CD14-positive monocyte (primary cell): ENCODE measurements around the gene SNX3. TPM values are rescaled to one million over a fixed set of nuclear protein-coding genes. Genes with fewer than 3 reads are reported as not detected.

Source experiments
- DNase-seq, 3 donors: peaks; one replicate each; pipeline ENCODE4 v3.0.0-alpha.2; 2011 to 2022
- H2AFZ ChIP-seq: 2 replicates; pipeline ENCODE4 v1.6.0; 2012; ENCODE audit warnings: mild to moderate bottlenecking, low read depth, low read length, inconsistent platforms; ENCODE audit not compliant: insufficient read depth, poor library complexity, severe bottlenecking
- H3K27ac ChIP-seq, 2 donors: 1 replicate in 1 of 2; 2 replicates in 1 of 2; pipeline ENCODE4 v1.5.1; 2012 to 2013; ENCODE audit warnings: low read length in 2 of 2, control low read depth in 1 of 2, inconsistent platforms in 1 of 2, low read depth in 1 of 2, mild to moderate bottlenecking in 1 of 2
- H3K27me3 ChIP-seq, 2 donors: one replicate each; pipeline versions ENCODE4 v1.6.0 to v1.6.1; 2011 to 2013; ENCODE audit warnings: low read length in 2 of 2; ENCODE audit not compliant: control insufficient read depth in 2 of 2, insufficient read depth in 2 of 2
- H3K36me3 ChIP-seq, 2 donors: replicated peaks in 1 of 2; 1 replicate in 1 of 2; 2 replicates in 1 of 2; pipeline versions ENCODE4 v1.5.1 to v1.6.1; 2012 to 2013; ENCODE audit warnings: low read length in 2 of 2, control low read depth in 1 of 2, inconsistent platforms in 1 of 2, mild to moderate bottlenecking in 1 of 2; ENCODE audit not compliant: insufficient read depth in 2 of 2, control insufficient read depth in 1 of 2
- H3K4me1 ChIP-seq, 2 donors: 1 replicate in 1 of 2; 2 replicates in 1 of 2; pipeline versions ENCODE4 v1.5.1 to v1.6.1; 2012 to 2013; ENCODE audit warnings: low read length in 2 of 2, control low read depth in 1 of 2, inconsistent platforms in 1 of 2, mild to moderate bottlenecking in 1 of 2, moderate library complexity in 1 of 2; ENCODE audit not compliant: insufficient read depth in 2 of 2, control insufficient read depth in 1 of 2
- H3K4me2 ChIP-seq: replicated peaks from 2 replicates; pipeline ENCODE3; 2012; ENCODE audit warnings: low read length, moderate library complexity, mild to moderate bottlenecking; ENCODE audit not compliant: poor library complexity, severe bottlenecking; ENCODE audit errors: extremely low read depth
- H3K4me3 ChIP-seq, 3 experiments: fragments of 200-600 bp in 1 of 3; sonication (generic) in 1 of 3; replicated peaks in 1 of 3; 1 replicate in 2 of 3; 2 replicates in 1 of 3; pipeline ENCODE4 v1.5.1; 2011 to 2013; ENCODE audit warnings: low read length in 3 of 3, mild to moderate bottlenecking in 3 of 3, control low read depth in 2 of 3, low read depth in 2 of 3, inconsistent platforms in 1 of 3, moderate library complexity in 1 of 3
- H3K79me2 ChIP-seq: 2 replicates; pipeline ENCODE4 v1.6.0; 2012; ENCODE audit warnings: mild to moderate bottlenecking, control low read depth, inconsistent platforms, low read length, moderate library complexity; ENCODE audit not compliant: insufficient read depth
- H3K9ac ChIP-seq: 2 replicates; pipeline ENCODE4 v1.6.0; 2017; ENCODE audit warnings: low read length, mild to moderate bottlenecking; ENCODE audit not compliant: insufficient read depth, poor library complexity, severe bottlenecking
- H3K9me3 ChIP-seq, 2 donors: replicated peaks in 1 of 2; 1 replicate in 1 of 2; 2 replicates in 1 of 2; pipeline versions ENCODE4 v1.5.1 to v1.6.1; 2012 to 2013; ENCODE audit warnings: low read length in 2 of 2, control low read depth in 1 of 2; ENCODE audit not compliant: control insufficient read depth in 1 of 2, insufficient read depth in 1 of 2
- H4K20me1 ChIP-seq: 2 replicates; pipeline ENCODE4 v1.6.0; 2012; ENCODE audit warnings: mild to moderate bottlenecking, low read length, control low read depth, moderate library complexity; ENCODE audit not compliant: insufficient read depth
- H3K27ac Mint-ChIP-seq, 7 donors: one replicate each; pipeline ENCODE4 v1.8.0; 2020; ENCODE audit warnings: mild to moderate bottlenecking in 7 of 7, mixed read lengths in 7 of 7, moderate library complexity in 6 of 7, inconsistent platforms in 2 of 7
- H3K27me3 Mint-ChIP-seq, 3 donors: one replicate each; pipeline ENCODE4 v1.8.0; 2021 to 2022; ENCODE audit warnings: low read depth in 3 of 3, mild to moderate bottlenecking in 3 of 3, mixed read lengths in 3 of 3, moderate library complexity in 3 of 3, inconsistent platforms in 1 of 3
- H3K36me3 Mint-ChIP-seq, 2 donors: one replicate each; pipeline ENCODE4 v1.8.0; 2020; ENCODE audit warnings: mixed read lengths in 2 of 2, inconsistent platforms in 1 of 2, mild to moderate bottlenecking in 1 of 2
- H3K4me1 Mint-ChIP-seq: one replicate; pipeline ENCODE4 v1.8.0; 2020; ENCODE audit warnings: mild to moderate bottlenecking, mixed read lengths
- H3K4me3 Mint-ChIP-seq, 2 donors: one replicate each; pipeline ENCODE4 v1.8.0; 2020; ENCODE audit warnings: mild to moderate bottlenecking in 2 of 2, mixed read lengths in 2 of 2, moderate library complexity in 1 of 2
- H3K9me3 Mint-ChIP-seq, 7 donors: one replicate each; pipeline ENCODE4 v1.8.0; 2020 to 2022; ENCODE audit warnings: mixed read lengths in 7 of 7, mild to moderate bottlenecking in 6 of 7, moderate library complexity in 6 of 7, inconsistent platforms in 2 of 7
- WGBS: methylation state at CpG from one replicate; pipeline ENCODE4 v1.1.5; 2013; ENCODE audit warnings: missing lambda C conversion rate; ENCODE audit not compliant: insufficient coverage; 5-methylcytosine and 5-hydroxymethylcytosine counted together
- intact Hi-C, 2 donors: fragments of 100-400 bp; cut with micrococcal nuclease; formaldehyde crosslinking; loops; one replicate each; pipeline versions ENCODE4 v1.15.0 to v1.15.1; 2023
- polyA plus RNA-seq, 3 donors: library from polyadenylated mRNA; depleted of rRNA in 1 of 3; unstranded in 2 of 3; stranded (reverse) in 1 of 3; fragments of 300-500 nt in 2 of 3; fragments of >200 nt in 1 of 3; fragmentation: Illumina TruSeq in 2 of 3; gene quantifications; 1 replicate in 2 of 3; 2 replicates in 1 of 3; pipeline ENCODE4 v1.2.3, GENCODE V29; 2012 to 2021
- TF ChIP-seq, protein P1 (sequence below): fragments of 200-600 bp; IDR thresholded peaks from one replicate; pipeline ENCODE4 v1.8.0; 2022; ENCODE audit warnings: antibody characterized with exemption, mild to moderate bottlenecking

Gene SNX3
- polyA plus RNA-seq, 3 donors = 134 to 441 (median 394) TPM

DNA sequence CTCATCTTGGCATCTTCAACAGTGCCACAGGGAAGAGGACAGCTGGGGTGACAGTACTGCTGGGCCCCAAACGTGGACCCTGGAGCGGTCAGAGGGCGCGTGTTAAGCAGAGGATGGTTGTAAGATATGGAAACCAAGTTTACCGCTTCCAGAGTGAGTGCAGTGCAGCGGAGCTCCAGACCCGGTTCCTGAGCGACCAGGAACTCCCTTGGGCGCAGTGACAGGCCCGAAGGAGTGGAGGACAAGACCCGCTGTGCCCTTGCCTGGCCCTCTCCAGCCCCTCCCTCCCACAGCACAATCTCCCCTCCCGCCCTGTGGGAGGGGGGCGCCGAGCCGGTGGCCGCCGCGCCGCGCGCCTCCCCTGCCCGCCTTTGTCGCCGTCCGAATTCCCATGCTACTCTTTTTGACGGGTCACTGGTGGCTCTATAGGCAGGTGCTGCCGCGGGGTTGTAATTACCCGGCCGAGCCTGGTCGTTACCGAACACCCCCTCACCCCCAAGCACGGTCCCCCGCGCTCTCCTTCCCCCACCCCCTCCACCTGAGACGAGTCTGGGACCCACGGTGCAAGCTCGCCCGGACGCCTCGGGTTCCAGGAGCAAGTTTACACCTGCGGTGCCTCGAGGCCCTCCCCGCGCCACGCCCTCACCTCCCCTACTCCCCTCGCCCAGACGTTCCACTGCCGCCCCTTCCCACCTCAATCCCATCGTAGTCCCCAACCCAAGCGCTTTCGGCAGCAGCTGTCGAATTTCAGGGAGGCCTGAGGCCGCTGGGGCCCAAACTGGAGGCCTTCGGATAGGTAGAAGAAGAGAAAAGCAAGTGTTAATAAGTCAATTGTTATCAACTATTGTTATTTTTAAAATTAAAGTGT, 91.1 kb downstream of the SNX3 start:
- DNase-seq = no peak
- no peak overlapping the region for H3K27ac Mint-ChIP-seq
- peak overlapping the region; percentile 61 for H3K4me2 ChIP-seq
- peaks cover 0 to 73% of the 10 kb centered on the region in 2 donors for H3K9me3 ChIP-seq
- TF ChIP-seq, protein P1, sequence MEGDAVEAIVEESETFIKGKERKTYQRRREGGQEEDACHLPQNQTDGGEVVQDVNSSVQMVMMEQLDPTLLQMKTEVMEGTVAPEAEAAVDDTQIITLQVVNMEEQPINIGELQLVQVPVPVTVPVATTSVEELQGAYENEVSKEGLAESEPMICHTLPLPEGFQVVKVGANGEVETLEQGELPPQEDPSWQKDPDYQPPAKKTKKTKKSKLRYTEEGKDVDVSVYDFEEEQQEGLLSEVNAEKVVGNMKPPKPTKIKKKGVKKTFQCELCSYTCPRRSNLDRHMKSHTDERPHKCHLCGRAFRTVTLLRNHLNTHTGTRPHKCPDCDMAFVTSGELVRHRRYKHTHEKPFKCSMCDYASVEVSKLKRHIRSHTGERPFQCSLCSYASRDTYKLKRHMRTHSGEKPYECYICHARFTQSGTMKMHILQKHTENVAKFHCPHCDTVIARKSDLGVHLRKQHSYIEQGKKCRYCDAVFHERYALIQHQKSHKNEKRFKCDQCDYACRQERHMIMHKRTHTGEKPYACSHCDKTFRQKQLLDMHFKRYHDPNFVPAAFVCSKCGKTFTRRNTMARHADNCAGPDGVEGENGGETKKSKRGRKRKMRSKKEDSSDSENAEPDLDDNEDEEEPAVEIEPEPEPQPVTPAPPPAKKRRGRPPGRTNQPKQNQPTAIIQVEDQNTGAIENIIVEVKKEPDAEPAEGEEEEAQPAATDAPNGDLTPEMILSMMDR = no peak
- peak overlapping the region in 1 of 3 experiments; percentile 55 for H3K4me3 ChIP-seq
- peak overlapping the region; percentile 47 for H2AFZ ChIP-seq
- intact Hi-C loops = no loop called here
- H3K27me3 Mint-ChIP-seq = peaks cover 93 to 97% (median 95%) of the 10 kb centered on the region in 3 donors
- H3K27ac ChIP-seq = no peak overlapping the region
- peaks cover 2 to 10% of the 10 kb centered on the region in 2 donors for H3K36me3 Mint-ChIP-seq
- peaks cover 0 to 35% (median 15%) of the 10 kb centered on the region in 7 donors for H3K9me3 Mint-ChIP-seq
- peaks cover 47% of the 10 kb centered on the region for H3K4me1 Mint-ChIP-seq
- no peaks in the 10 kb centered on the region for H4K20me1 ChIP-seq
- no peaks in the 10 kb centered on the region for H3K79me2 ChIP-seq
- H3K36me3 ChIP-seq = no peaks in the 10 kb centered on the region
- peak overlapping the region; percentile 43 to 89 for H3K4me3 Mint-ChIP-seq
- H3K9ac ChIP-seq = no peak overlapping the region
- H3K4me1 ChIP-seq = peaks cover 23 to 45% of the 10 kb centered on the region in 2 donors
- 10% methylated on average over 43 of the region's 55 CpGs for WGBS
- peaks cover 97 to 99% of the 10 kb centered on the region in 2 donors for H3K27me3 ChIP-seq

DNA sequence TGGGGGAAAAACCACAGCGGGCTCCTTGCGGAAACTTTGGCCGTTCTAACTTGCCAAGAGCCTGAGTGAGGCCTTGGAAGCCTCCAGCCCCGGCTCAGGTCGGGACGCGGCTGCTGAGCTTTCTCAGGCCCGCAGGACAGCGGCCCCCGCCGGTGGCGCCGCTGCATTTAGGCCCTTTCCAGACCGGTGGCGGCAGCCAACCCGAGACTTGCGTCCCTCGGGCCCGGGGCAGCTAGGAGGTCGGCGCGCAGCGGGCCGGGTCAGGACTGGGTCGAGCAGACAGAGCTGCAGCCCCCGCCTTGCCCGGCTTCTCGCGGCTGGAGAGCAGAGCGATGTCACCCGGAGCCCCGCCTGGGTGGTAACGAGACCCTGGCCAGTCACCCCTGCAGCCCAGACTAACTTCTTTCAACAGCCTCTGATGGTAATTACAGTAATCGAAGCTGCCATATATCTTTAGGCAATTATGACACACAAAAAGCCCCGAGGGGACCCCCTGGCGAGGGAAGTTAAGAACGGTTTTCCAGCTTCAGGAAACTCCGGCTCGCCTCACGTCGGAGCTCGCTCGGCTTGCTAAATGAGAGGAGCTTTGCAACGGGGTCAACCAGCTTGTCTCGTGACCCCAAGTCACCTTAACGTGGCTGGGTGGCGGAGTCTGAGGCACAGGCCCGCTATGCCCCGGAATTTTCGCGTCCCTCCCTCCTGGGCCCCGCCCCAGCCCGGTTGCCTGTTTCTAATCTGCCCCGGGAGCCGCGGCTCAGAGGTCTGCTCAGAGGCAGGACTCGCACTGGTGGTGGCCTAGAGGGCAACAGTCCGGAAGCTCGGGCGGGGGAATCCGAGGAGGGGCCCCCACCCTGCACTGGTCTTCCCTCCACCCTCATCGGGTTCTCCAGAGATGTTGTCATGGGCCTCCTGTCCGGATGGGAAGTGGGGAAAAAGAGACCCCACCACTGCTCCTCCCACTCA, 92.1 kb downstream of the SNX3 start:
- no peak overlapping the region for H3K9ac ChIP-seq
- Mint-ChIP-seq H3K4me1 (peaks cover 47% of the 10 kb centered on the region), H3K9me3 (peaks cover 0 to 39% (median 13%) of the 10 kb centered on the region in 7 donors)

More for the DNA sequence above, 92.1 kb downstream of the SNX3 start:
- no peak overlapping the region for H3K27ac Mint-ChIP-seq
- H3K4me1 ChIP-seq = peaks cover 23 to 45% of the 10 kb centered on the region in 2 donors
- H3K4me2 ChIP-seq = peak overlapping the region; percentile 61
- intact Hi-C loops = no loop called here
- H3K79me2 ChIP-seq = no peaks in the 10 kb centered on the region
- peaks cover 2 to 12% of the 10 kb centered on the region in 2 donors for H3K36me3 Mint-ChIP-seq
- H2AFZ ChIP-seq = peak overlapping the region; percentile 47
- no peak overlapping the region for H3K27ac ChIP-seq
- peak overlapping the region; percentile 49 to 89 for H3K4me3 Mint-ChIP-seq
- TF ChIP-seq, protein P1 = peak; percentile 28
- no peaks in the 10 kb centered on the region for H3K36me3 ChIP-seq
- H3K27me3 ChIP-seq = peaks cover 97 to 99% of the 10 kb centered on the region in 2 donors
- 2% methylated on average over 54 of the region's 63 CpGs for WGBS
- H3K27me3 Mint-ChIP-seq = peaks cover 93 to 97% (median 95%) of the 10 kb centered on the region in 3 donors
- peak overlapping the region in 1 of 3 experiments; percentile 55 for H3K4me3 ChIP-seq
- DNase-seq = peak; percentile 17 to 37 (median 23)
- peaks cover 0 to 73% of the 10 kb centered on the region in 2 donors for H3K9me3 ChIP-seq
- no peaks in the 10 kb centered on the region for H4K20me1 ChIP-seq
